ENCODE measurements around the gene CRYM.

DNA sequence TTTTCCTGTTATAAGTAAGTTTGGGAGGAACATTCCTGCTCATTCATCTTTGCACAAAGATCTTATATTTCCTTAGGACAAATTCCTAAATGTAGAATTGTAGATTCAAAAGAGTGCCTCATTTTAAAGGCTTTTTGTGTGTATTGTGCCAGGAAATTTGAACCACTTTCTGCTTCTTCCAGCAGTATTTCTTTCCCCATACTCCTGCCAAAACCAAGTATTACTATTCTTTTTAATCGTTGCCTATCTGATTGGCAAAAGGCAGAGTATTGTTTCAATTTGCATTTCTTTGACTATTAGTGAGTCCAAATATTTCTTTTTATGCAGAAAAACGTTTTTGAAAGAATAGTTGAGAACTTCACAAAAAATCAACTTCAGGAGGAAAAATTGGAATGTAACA lies 35.3 kb downstream of the CRYM start:
- TF ChIP-seq TAF1 (IDR thresholded peaks at IDR 0.05; ENCODE audit: borderline replicate concordance, insufficient read depth, low read length) = no peak
- TF ChIP-seq, protein P1, sequence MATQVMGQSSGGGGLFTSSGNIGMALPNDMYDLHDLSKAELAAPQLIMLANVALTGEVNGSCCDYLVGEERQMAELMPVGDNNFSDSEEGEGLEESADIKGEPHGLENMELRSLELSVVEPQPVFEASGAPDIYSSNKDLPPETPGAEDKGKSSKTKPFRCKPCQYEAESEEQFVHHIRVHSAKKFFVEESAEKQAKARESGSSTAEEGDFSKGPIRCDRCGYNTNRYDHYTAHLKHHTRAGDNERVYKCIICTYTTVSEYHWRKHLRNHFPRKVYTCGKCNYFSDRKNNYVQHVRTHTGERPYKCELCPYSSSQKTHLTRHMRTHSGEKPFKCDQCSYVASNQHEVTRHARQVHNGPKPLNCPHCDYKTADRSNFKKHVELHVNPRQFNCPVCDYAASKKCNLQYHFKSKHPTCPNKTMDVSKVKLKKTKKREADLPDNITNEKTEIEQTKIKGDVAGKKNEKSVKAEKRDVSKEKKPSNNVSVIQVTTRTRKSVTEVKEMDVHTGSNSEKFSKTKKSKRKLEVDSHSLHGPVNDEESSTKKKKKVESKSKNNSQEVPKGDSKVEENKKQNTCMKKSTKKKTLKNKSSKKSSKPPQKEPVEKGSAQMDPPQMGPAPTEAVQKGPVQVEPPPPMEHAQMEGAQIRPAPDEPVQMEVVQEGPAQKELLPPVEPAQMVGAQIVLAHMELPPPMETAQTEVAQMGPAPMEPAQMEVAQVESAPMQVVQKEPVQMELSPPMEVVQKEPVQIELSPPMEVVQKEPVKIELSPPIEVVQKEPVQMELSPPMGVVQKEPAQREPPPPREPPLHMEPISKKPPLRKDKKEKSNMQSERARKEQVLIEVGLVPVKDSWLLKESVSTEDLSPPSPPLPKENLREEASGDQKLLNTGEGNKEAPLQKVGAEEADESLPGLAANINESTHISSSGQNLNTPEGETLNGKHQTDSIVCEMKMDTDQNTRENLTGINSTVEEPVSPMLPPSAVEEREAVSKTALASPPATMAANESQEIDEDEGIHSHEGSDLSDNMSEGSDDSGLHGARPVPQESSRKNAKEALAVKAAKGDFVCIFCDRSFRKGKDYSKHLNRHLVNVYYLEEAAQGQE (IDR thresholded peaks at IDR 0.05; ENCODE audit: insufficient read depth in 1 of 2, low read depth in 2 of 2, low read length in 2 of 2) = no peak
- TF ChIP-seq POLR2AphosphoS5 (IDR thresholded peaks at IDR 0.05; ENCODE audit: low read depth, low read length) = no peak

Measured in PFSK-1 (cell line).